ENCODE data around the gene CDK8. TPM values are rescaled to one million over a fixed set of nuclear protein-coding genes. Genes with fewer than 3 reads are reported as not detected.

CDK8 gene
- total and polyA plus RNA-seq, 2 donors (not counting 3 experiments of a cell fraction or from before 2014, with no cell fraction given) = 12.2 to 13.3 TPM

DNA sequence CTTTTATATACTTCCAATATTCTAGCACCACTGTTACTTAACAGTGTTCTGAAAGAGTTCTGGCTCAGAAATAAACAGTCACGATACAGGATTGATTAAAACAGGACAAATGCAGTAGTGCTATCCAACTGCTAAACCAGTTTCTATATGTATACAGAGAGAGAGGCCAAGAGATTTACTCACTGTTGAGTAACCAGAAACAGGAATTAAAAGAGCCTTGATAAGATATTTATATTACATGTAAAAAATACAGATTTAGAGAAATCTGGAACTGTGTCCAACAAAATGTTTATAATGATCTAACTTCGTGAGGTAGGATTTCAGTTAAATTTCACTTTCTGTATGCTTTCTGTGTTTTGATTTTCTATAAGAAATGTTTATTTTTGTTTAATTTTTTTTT is 116.6 kb downstream of the CDK8 start:
- TF ChIP-seq MYC (IDR thresholded peaks at IDR 0.05; ENCODE audit: low read depth, low read length) (no peak), POLR2A (IDR thresholded peaks at IDR 0.05; ENCODE audit: low read depth, low read length) (no peak), POLR2AphosphoS5 (IDR thresholded peaks at IDR 0.05; ENCODE audit: insufficient read depth, low read depth, low read length) (no peak), FOS (IDR thresholded peaks at IDR 0.05; ENCODE audit: borderline replicate concordance, insufficient read depth, low read length) (no peak), EZH2 (IDR thresholded peaks at IDR 0.05; ENCODE audit: borderline replicate concordance, low read depth, low read length, severe bottlenecking) (no peak), GATA2 (IDR thresholded peaks at IDR 0.05; ENCODE audit: insufficient read depth, insufficient read length, low read depth, low read length) (no peak)
- TF ChIP-seq, protein P1, sequence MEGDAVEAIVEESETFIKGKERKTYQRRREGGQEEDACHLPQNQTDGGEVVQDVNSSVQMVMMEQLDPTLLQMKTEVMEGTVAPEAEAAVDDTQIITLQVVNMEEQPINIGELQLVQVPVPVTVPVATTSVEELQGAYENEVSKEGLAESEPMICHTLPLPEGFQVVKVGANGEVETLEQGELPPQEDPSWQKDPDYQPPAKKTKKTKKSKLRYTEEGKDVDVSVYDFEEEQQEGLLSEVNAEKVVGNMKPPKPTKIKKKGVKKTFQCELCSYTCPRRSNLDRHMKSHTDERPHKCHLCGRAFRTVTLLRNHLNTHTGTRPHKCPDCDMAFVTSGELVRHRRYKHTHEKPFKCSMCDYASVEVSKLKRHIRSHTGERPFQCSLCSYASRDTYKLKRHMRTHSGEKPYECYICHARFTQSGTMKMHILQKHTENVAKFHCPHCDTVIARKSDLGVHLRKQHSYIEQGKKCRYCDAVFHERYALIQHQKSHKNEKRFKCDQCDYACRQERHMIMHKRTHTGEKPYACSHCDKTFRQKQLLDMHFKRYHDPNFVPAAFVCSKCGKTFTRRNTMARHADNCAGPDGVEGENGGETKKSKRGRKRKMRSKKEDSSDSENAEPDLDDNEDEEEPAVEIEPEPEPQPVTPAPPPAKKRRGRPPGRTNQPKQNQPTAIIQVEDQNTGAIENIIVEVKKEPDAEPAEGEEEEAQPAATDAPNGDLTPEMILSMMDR (IDR thresholded peaks at IDR 0.05; ENCODE audit: extremely low read depth in 1 of 2, insufficient read depth in 1 of 2, low read depth in 1 of 2, low read length in 2 of 2) = no peak
- TF ChIP-seq, protein P2, sequence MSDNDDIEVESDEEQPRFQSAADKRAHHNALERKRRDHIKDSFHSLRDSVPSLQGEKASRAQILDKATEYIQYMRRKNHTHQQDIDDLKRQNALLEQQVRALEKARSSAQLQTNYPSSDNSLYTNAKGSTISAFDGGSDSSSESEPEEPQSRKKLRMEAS (IDR thresholded peaks at IDR 0.05; ENCODE audit: insufficient read depth, insufficient read length) = no peak
- POLR2A ChIA-PET = no interaction called here
- no peaks in the 10 kb centered on the region for H4K20me1 ChIP-seq (replicated peaks; ENCODE audit: control insufficient read depth, extremely low read depth, insufficient read depth, low read length)
- DNase-seq (ENCODE audit: low read depth, low spot score) (no peak), FAIRE-seq (no peak)
- no peaks in the 10 kb centered on the region for H3K79me2 ChIP-seq (ENCODE audit: control insufficient read depth, insufficient read depth, low read length)
- H3K27ac ChIP-seq (ENCODE audit: insufficient read depth, low read depth, low read length) = no peak overlapping the region
- H3K36me3 ChIP-seq (ENCODE audit: control insufficient read depth in 2 of 2, extremely low read depth in 1 of 2, insufficient read depth in 2 of 2, low read length in 2 of 2) = no peaks in the 10 kb centered on the region
- H2AFZ ChIP-seq (ENCODE audit: low read depth, low read length) = no peak overlapping the region
- BruUV-seq (replicated peaks) = no TSS peak
- H3K4me1 ChIP-seq (ENCODE audit: control insufficient read depth, extremely low read depth, insufficient read depth, low read length) = no peaks in the 10 kb centered on the region
- dilution Hi-C loops (cut with MboI; ENCODE audit: extremely low pct_ligation_motif_present, low sequenced_read_pairs) (no loop called here), intact Hi-C loops (cut with micrococcal nuclease) (no loop called here)
- no peaks in the 10 kb centered on the region for H3K9me1 ChIP-seq (replicated peaks; ENCODE audit: control insufficient read depth, extremely low read depth, insufficient read depth, low read length)
- H3K9me3 ChIP-seq (replicated peaks; ENCODE audit: control insufficient read depth, insufficient read depth, low read length) = no peaks in the 10 kb centered on the region
- H3K4me3 ChIP-seq (replicated peaks in 1 of 3; ENCODE audit: insufficient read depth in 1 of 3, low read depth in 1 of 3, low read length in 3 of 3) = no peak overlapping the region
- H3K4me2 ChIP-seq (ENCODE audit: insufficient read depth, low read length) = no peak overlapping the region
- no peaks in the 10 kb centered on the region for H3K27me3 ChIP-seq (ENCODE audit: control insufficient read depth in 2 of 2, insufficient read depth in 2 of 2, low read length in 2 of 2)
- no peak overlapping the region for H3K9ac ChIP-seq (replicated peaks; ENCODE audit: extremely low read depth, insufficient read depth, low read length)
- CTCF ChIA-PET = no interaction called here
